Activated naive CD8-positive, alpha-beta T cell treated with anti-CD3 and anti-CD28 coated beads, Interleukin-2, amount 10 ng/mL, durations not matched to agents 7 days and 5 days (primary cell): ENCODE results near the gene ZBTB40. TPM values are rescaled to one million over a fixed set of nuclear protein-coding genes. Genes with fewer than 3 reads are reported as not detected.
A peak's percentile ranks its signal among the peaks of the same experiment; 100 is the strongest.

Experiments used
- ATAC-seq: fragments of 150-1000 bp; cut with Tn5 transposase; one replicate; pipeline ENCODE4 v1.10.0; 2021; ENCODE audit warnings: low read depth, moderate library complexity
- POLR2A ChIA-PET: fragments of 350-600 bp; sonication (Branson Sonifier 250); formaldehyde crosslinking; loops from one replicate; lab custom pipeline; 2021; ENCODE audit warnings: antibody characterized with exemption; lab: Charles Lee
- DNase-seq: peaks from one replicate; pipeline ENCODE4 v3.0.0; 2021
- H3K27ac Mint-ChIP-seq: one replicate; pipeline ENCODE4 v1.8.0; 2022; ENCODE audit warnings: mild to moderate bottlenecking, mixed read lengths
- H3K27me3 Mint-ChIP-seq: one replicate; pipeline ENCODE4 v1.8.0; 2022; ENCODE audit warnings: mild to moderate bottlenecking, moderate library complexity, mixed read lengths
- H3K36me3 Mint-ChIP-seq: one replicate; pipeline ENCODE4 v1.8.0; 2021; ENCODE audit warnings: mild to moderate bottlenecking, mixed read lengths
- H3K4me1 Mint-ChIP-seq: one replicate; pipeline ENCODE4 v1.8.0; 2021; ENCODE audit warnings: mixed read lengths
- H3K4me3 Mint-ChIP-seq: one replicate; pipeline ENCODE4 v1.8.0; 2022; ENCODE audit warnings: mild to moderate bottlenecking, moderate library complexity, mixed read lengths
- H3K9me3 Mint-ChIP-seq: one replicate; pipeline ENCODE4 v1.8.0; 2021; ENCODE audit warnings: mixed read lengths
- total RNA-seq, 2 experiments: library from RNA; stranded (reverse); gene quantifications; one replicate each; pipeline ENCODE4 v1.2.3, GENCODE V29; 2021

The ZBTB40 gene
- total RNA-seq, 2 experiments from 2014 or later = 26.5 to 30.2 TPM

DNA sequence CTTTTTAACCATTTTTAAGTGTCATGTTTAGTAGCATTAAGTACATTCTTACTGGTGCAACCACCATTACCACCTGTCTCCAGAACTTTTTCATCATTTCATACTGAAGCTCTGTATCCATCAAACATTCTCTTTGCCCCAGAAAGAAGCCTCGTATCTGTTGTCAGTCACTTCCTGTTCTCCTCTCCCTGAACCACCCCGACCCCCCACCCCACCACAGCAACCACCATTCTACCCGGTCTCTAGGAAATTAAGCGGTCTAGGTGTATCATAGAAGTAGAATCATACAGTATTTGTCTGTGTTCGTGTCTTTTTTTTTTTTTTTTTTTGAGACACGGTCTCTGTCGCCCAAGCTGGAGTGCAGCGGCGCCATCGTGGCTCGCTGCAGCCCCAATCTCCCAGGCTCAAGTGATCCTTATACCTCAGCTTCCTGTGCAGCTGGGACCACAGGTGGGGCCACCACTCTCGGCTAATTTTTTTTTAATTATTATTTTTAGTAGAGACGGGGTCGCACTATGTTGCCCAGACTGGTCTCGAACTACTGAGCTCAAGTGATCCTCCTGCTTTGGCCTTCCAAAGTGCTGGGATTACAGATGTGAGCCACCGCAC lies 88.0 kb downstream of the ZBTB40 start:
- Mint-ChIP-seq H3K9me3 (no peaks in the 10 kb centered on the region), H3K4me1 (peaks cover 13% of the 10 kb centered on the region), H3K36me3 (peaks cover 2% of the 10 kb centered on the region), H3K27me3 (no peaks in the 10 kb centered on the region), H3K27ac (no peak overlapping the region), H3K4me3 (peak overlapping the region; percentile 36)
- POLR2A ChIA-PET = no interaction called here
- ATAC-seq (peak; percentile 23), DNase-seq (no peak)

DNA sequence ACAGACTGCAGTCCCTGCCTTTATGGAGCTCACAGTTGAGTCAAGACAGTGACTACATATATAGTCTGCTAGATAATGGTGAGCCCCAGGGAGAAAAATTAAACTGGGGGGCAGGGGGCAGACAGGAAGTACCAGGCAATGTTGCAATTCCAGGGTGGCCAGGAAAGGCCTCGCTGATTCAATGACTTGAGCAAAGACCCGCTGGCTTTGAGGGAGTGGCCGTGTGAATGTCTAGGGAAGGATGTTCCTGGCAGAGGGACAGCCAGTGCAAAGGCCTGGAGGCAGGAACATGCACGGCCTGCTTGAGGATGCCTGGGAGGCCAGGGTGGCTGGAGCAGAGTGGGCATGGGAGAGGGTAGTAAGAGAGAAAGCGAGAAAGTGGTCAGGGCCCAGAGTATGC lies 88.7 kb downstream of the ZBTB40 start:
- H3K27me3 Mint-ChIP-seq = peaks cover 1% of the 10 kb centered on the region
- DNase-seq (no peak), ATAC-seq (no peak)
- H3K9me3 Mint-ChIP-seq = no peaks in the 10 kb centered on the region
- POLR2A ChIA-PET = no interaction called here
- peaks cover 13% of the 10 kb centered on the region for H3K4me1 Mint-ChIP-seq
- H3K36me3 Mint-ChIP-seq = peaks cover 2% of the 10 kb centered on the region
- H3K4me3 Mint-ChIP-seq = no peak overlapping the region
- H3K27ac Mint-ChIP-seq = no peak overlapping the region

- no peaks in the 10 kb centered on the region for H3K36me3 Mint-ChIP-seq
- no peak overlapping the region for H3K27ac Mint-ChIP-seq
- peaks cover 15% of the 10 kb centered on the region for H3K27me3 Mint-ChIP-seq
- no peak overlapping the region for H3K4me3 Mint-ChIP-seq
- no peaks in the 10 kb centered on the region for H3K9me3 Mint-ChIP-seq
- no peak for DNase-seq
- ATAC-seq = no peak
- POLR2A ChIA-PET = no interaction called here
- H3K4me1 Mint-ChIP-seq = peaks cover 12% of the 10 kb centered on the region
Observed at GRCh38 chr1:22542886-22543285, 91.2 kb downstream of the ZBTB40 start.

- DNase-seq (no peak), ATAC-seq (no peak)
- no peak overlapping the region for H3K27ac Mint-ChIP-seq
- H3K27me3 Mint-ChIP-seq = peaks cover 20% of the 10 kb centered on the region
- POLR2A ChIA-PET = no interaction called here
- no peaks in the 10 kb centered on the region for H3K9me3 Mint-ChIP-seq
- no peak overlapping the region for H3K4me3 Mint-ChIP-seq
- H3K36me3 Mint-ChIP-seq = no peaks in the 10 kb centered on the region
- peaks cover 12% of the 10 kb centered on the region for H3K4me1 Mint-ChIP-seq
Observed at GRCh38 chr1:22543679-22544078, 92.0 kb downstream of the ZBTB40 start.

- H3K4me3 Mint-ChIP-seq = no peak overlapping the region
- peaks cover 5% of the 10 kb centered on the region for H3K4me1 Mint-ChIP-seq
- no peaks in the 10 kb centered on the region for H3K9me3 Mint-ChIP-seq
- H3K27me3 Mint-ChIP-seq = peaks cover 20% of the 10 kb centered on the region
- POLR2A ChIA-PET = no interaction called here
- H3K27ac Mint-ChIP-seq = no peak overlapping the region
- no peak for DNase-seq
- ATAC-seq = no peak
- H3K36me3 Mint-ChIP-seq = no peaks in the 10 kb centered on the region
Observed at GRCh38 chr1:22544606-22545005, 93.0 kb downstream of the ZBTB40 start.

DNA sequence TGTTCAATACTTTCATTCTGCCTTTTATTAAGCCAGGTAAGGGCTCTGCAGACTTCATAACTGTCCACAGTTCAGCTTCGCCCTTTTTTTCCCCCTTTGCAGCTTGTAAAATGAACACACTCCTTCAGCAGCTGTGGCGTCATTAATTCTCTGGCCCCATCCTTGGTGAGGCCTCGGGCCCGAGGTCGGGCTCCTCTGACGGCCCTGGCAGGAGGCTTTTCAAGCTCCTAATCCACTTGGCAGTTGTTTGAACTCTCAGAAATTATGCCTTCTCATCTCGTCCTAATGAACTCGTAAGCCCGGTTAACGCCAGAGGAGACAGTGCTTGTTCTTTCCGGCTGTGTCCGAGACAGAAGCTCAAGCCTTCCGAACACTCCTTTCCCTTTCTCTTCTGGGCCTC lies 93.5 kb downstream of the ZBTB40 start:
- peaks cover 20% of the 10 kb centered on the region for H3K27me3 Mint-ChIP-seq
- no peaks in the 10 kb centered on the region for H3K4me1 Mint-ChIP-seq
- DNase-seq = no peak
- no peaks in the 10 kb centered on the region for H3K9me3 Mint-ChIP-seq
- no peak for ATAC-seq
- no peak overlapping the region for H3K4me3 Mint-ChIP-seq
- no peaks in the 10 kb centered on the region for H3K36me3 Mint-ChIP-seq
- no peak overlapping the region for H3K27ac Mint-ChIP-seq
- POLR2A ChIA-PET = no interaction called here

- no peak for DNase-seq
- POLR2A ChIA-PET = no interaction called here
- no peaks in the 10 kb centered on the region for H3K9me3 Mint-ChIP-seq
- no peak overlapping the region for H3K27ac Mint-ChIP-seq
- H3K4me1 Mint-ChIP-seq = no peaks in the 10 kb centered on the region
- H3K27me3 Mint-ChIP-seq = peaks cover 22% of the 10 kb centered on the region
- no peak overlapping the region for H3K4me3 Mint-ChIP-seq
- ATAC-seq = no peak
- no peaks in the 10 kb centered on the region for H3K36me3 Mint-ChIP-seq
Observed at GRCh38 chr1:22547186-22547817, 95.7 kb downstream of the ZBTB40 start.

- peaks cover 22% of the 10 kb centered on the region for H3K27me3 Mint-ChIP-seq
Observed at GRCh38 chr1:22547818-22548462, 96.3 kb downstream of the ZBTB40 start.

DNA sequence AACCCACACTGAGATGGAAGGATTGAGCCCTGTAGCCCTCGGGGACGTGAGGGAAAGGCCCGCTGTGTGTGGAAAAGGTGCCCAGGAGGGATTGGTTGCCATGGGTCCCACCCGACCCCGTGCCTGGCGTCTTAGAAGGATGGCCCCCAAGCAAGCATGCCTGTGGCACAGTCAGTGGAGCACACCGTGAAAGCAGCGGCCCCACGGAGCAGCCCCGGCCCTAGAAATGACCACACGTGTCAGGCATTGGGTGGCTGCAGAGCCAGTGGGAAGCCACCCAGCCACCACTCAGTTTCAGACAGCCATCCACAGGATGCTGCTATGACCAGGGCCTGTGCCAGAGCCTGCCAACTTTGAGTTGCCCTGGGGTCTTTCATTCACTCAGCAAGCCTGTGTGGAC lies 98.4 kb downstream of the ZBTB40 start:
- ATAC-seq (no peak), DNase-seq (no peak)
- H3K4me1 Mint-ChIP-seq = no peaks in the 10 kb centered on the region
- no peak overlapping the region for H3K27ac Mint-ChIP-seq
- no peak overlapping the region for H3K4me3 Mint-ChIP-seq
- H3K9me3 Mint-ChIP-seq = no peaks in the 10 kb centered on the region
- no peaks in the 10 kb centered on the region for H3K36me3 Mint-ChIP-seq
- POLR2A ChIA-PET = no interaction called here
- H3K27me3 Mint-ChIP-seq = peaks cover 32% of the 10 kb centered on the region

More at GRCh38 chr1:22547818-22548462, 96.3 kb downstream of the ZBTB40 start:
- ATAC-seq = no peak
- POLR2A ChIA-PET = no interaction called here
- Mint-ChIP-seq H3K4me3 (no peak overlapping the region), H3K36me3 (no peaks in the 10 kb centered on the region), H3K27ac (no peak overlapping the region), H3K4me1 (no peaks in the 10 kb centered on the region), H3K9me3 (no peaks in the 10 kb centered on the region)
- no peak for DNase-seq

GRCh38 chr1:22551591-22551990 lies 99.9 kb downstream of the ZBTB40 start:
- H3K4me3 Mint-ChIP-seq = no peak overlapping the region
- peaks cover 37% of the 10 kb centered on the region for H3K27me3 Mint-ChIP-seq
- no peak overlapping the region for H3K27ac Mint-ChIP-seq
- ATAC-seq (no peak), DNase-seq (no peak)
- POLR2A ChIA-PET = no interaction called here
- H3K9me3 Mint-ChIP-seq = no peaks in the 10 kb centered on the region
- H3K4me1 Mint-ChIP-seq = no peaks in the 10 kb centered on the region
- no peaks in the 10 kb centered on the region for H3K36me3 Mint-ChIP-seq

GRCh38 chr1:22552021-22552420 lies 100.4 kb downstream of the ZBTB40 start:
- Mint-ChIP-seq H3K27me3 (peaks cover 37% of the 10 kb centered on the region), H3K36me3 (no peaks in the 10 kb centered on the region), H3K27ac (no peak overlapping the region), H3K9me3 (no peaks in the 10 kb centered on the region), H3K4me1 (no peaks in the 10 kb centered on the region), H3K4me3 (no peak overlapping the region)
- POLR2A ChIA-PET = no interaction called here
- ATAC-seq = no peak
- no peak for DNase-seq

GRCh38 chr1:22553104-22553880 lies 101.6 kb downstream of the ZBTB40 start:
- no peaks in the 10 kb centered on the region for H3K9me3 Mint-ChIP-seq
- POLR2A ChIA-PET = no interaction called here
- no peak overlapping the region for H3K4me3 Mint-ChIP-seq
- no peak for DNase-seq
- H3K4me1 Mint-ChIP-seq = no peaks in the 10 kb centered on the region
- no peaks in the 10 kb centered on the region for H3K36me3 Mint-ChIP-seq
- H3K27ac Mint-ChIP-seq = no peak overlapping the region
- peaks cover 29% of the 10 kb centered on the region for H3K27me3 Mint-ChIP-seq
- no peak for ATAC-seq

- no peaks in the 10 kb centered on the region for H3K4me1 Mint-ChIP-seq
- no peaks in the 10 kb centered on the region for H3K36me3 Mint-ChIP-seq
- DNase-seq (no peak), ATAC-seq (no peak)
- H3K27me3 Mint-ChIP-seq = peaks cover 28% of the 10 kb centered on the region
- no peak overlapping the region for H3K4me3 Mint-ChIP-seq
- no peaks in the 10 kb centered on the region for H3K9me3 Mint-ChIP-seq
- POLR2A ChIA-PET = no interaction called here
- H3K27ac Mint-ChIP-seq = no peak overlapping the region
Observed at GRCh38 chr1:22553991-22554522, 102.4 kb downstream of the ZBTB40 start.
